Fibroblast of lung (primary cell): ENCODE results near the gene SUPT16H. TPM values are rescaled to one million over a fixed set of nuclear protein-coding genes. Genes with fewer than 3 reads are reported as not detected.

Experiments used
- DNase-seq, 2 donors: peaks; one replicate each; pipeline versions ENCODE4 v3.0.0 to v3.0.0-alpha.2; 2010; ENCODE audit warnings: low read depth in 2 of 2
- H2AFZ ChIP-seq: 2 replicates; pipeline ENCODE4 v1.5.1; 2012; ENCODE audit warnings: low read length, control low read depth, inconsistent platforms
- H3K27ac ChIP-seq: 2 replicates; pipeline ENCODE4 v1.5.1; 2011; ENCODE audit warnings: low read length, control low read depth; ENCODE audit not compliant: insufficient read depth
- H3K27me3 ChIP-seq: 2 replicates; pipeline ENCODE4 v1.5.1; 2011; ENCODE audit warnings: mild to moderate bottlenecking, low read length; ENCODE audit not compliant: control insufficient read depth, insufficient read depth
- H3K36me3 ChIP-seq: 2 replicates; pipeline ENCODE4 v1.5.1; 2011; ENCODE audit warnings: low read length; ENCODE audit not compliant: control insufficient read depth, insufficient read depth
- H3K4me1 ChIP-seq: 2 replicates; pipeline ENCODE4 v1.5.1; 2011; ENCODE audit warnings: low read length; ENCODE audit not compliant: control insufficient read depth, insufficient read depth; ENCODE audit errors: extremely low read depth
- H3K4me2 ChIP-seq: 2 replicates; pipeline ENCODE4 v1.5.1; 2011; ENCODE audit warnings: low read length, control low read depth; ENCODE audit not compliant: insufficient read depth; ENCODE audit errors: extremely low read depth
- H3K4me3 ChIP-seq, 4 experiments: fragments of 200-600 bp in 1 of 4; sonication (generic) in 1 of 4; replicated peaks in 1 of 4; 2 replicates each; pipeline ENCODE4 v1.5.1; 2011 to 2016; ENCODE audit warnings: low read length in 4 of 4, low read depth in 3 of 4, mild to moderate bottlenecking in 3 of 4, control low read depth in 2 of 4, inconsistent platforms in 1 of 4, mixed read lengths in 1 of 4; ENCODE audit not compliant: insufficient read depth in 1 of 4; ENCODE audit errors: control extremely low read depth in 1 of 4
- H3K79me2 ChIP-seq: 2 replicates; pipeline ENCODE4 v1.5.1; 2012; ENCODE audit warnings: mild to moderate bottlenecking, low read length, inconsistent platforms; ENCODE audit not compliant: control insufficient read depth, insufficient read depth
- H3K9ac ChIP-seq: 2 replicates; pipeline ENCODE4 v1.5.1; 2011; ENCODE audit warnings: mild to moderate bottlenecking, low read length, control low read depth; ENCODE audit not compliant: insufficient read depth
- H3K9me3 ChIP-seq: 2 replicates; pipeline ENCODE4 v1.5.1; 2012; ENCODE audit warnings: low read depth, low read length; ENCODE audit not compliant: control insufficient read depth, insufficient read depth
- H4K20me1 ChIP-seq: 2 replicates; pipeline ENCODE4 v1.5.1; 2011; ENCODE audit warnings: low read length; ENCODE audit not compliant: control insufficient read depth, insufficient read depth; ENCODE audit errors: extremely low read depth
- CTCF ChIP-seq, 2 donors: IDR thresholded peaks in 1 of 2; conservative IDR thresholded peaks in 1 of 2; 1 replicate in 1 of 2; 2 replicates in 1 of 2; pipeline ENCODE4 v1.5.1; 2011 to 2012; ENCODE audit warnings: low read length in 2 of 2, control low read depth in 1 of 2, inconsistent platforms in 1 of 2, low read depth in 1 of 2, mild to moderate bottlenecking in 1 of 2
- EZH2 ChIP-seq: IDR thresholded peaks from 2 replicates; pipeline ENCODE4 v1.5.1; 2012; ENCODE audit warnings: low read length, control low read depth, mild to moderate bottlenecking; ENCODE audit errors: missing control alignments
- polyA minus RNA-seq: library from RNA; depleted of rRNA, polyadenylated mRNA; stranded (reverse); fragments of >200 nt; gene quantifications from 2 replicates; pipeline ENCODE4 v1.2.3, GENCODE V29; 2011; ENCODE audit warnings: low replicate concordance
- polyA plus RNA-seq, 2 donors: library from polyadenylated mRNA; depleted of rRNA in 1 of 2; stranded (reverse) in 1 of 2; unstranded in 1 of 2; fragments of >200 nt; gene quantifications; 2 replicates each; pipeline ENCODE4 v1.2.1, GENCODE V29; 2011 to 2012; ENCODE audit warnings: missing spikeins in 1 of 2
- total RNA-seq: library from RNA; depleted of rRNA; stranded (reverse); fragments of >200 nt; gene quantifications from 2 replicates; pipeline ENCODE4 v1.2.1, GENCODE V29; 2014

SUPT16H gene
- total RNA-seq (66.1 and 69.6 TPM in 2 replicates), polyA plus RNA-seq (58.7 and 83.2 TPM in 2 replicates), polyA minus RNA-seq (24.6 and 51.8 TPM in 2 replicates)
- polyA plus RNA-seq (2012), result 53.7 and 78.7 TPM in 2 replicates

- peaks cover 47% of the 10 kb centered on the region for H3K79me2 ChIP-seq
- H3K27ac ChIP-seq, result peak within 1 kb of the TSS; percentile 88
- peak within 1 kb of the TSS; percentile 89 for H3K4me2 ChIP-seq
- H3K36me3 ChIP-seq, result peaks cover 8% of the 10 kb centered on the region
- H2AFZ ChIP-seq, result peak within 1 kb of the TSS; percentile 71
- H3K27me3 ChIP-seq, result no peaks in the 10 kb centered on the region
- H3K4me3 ChIP-seq, result peak within 1 kb of the TSS; percentile 63 to 97 (median 76)
- no peaks in the 10 kb centered on the region for H3K9me3 ChIP-seq
- H4K20me1 ChIP-seq, result no peaks in the 10 kb centered on the region
- TF ChIP-seq CTCF (conservative IDR thresholded peaks at IDR 0.05 in 1 of 2, IDR thresholded peaks at IDR 0.05 in 1 of 2; ENCODE audit: low read depth in 1 of 2, low read length in 2 of 2), result no peak
- no peak for TF ChIP-seq EZH2
- H3K9ac ChIP-seq, result peak within 1 kb of the TSS; percentile 86
- peak; percentile 95 for DNase-seq
- peaks cover 5% of the 10 kb centered on the region for H3K4me1 ChIP-seq
These were observed at the start of gene SUPT16H for GRCh38 chr14:21383848-21384493. Gene SUPT16H, minus strand, starts transcription at chr14:21384019. Its CDS starts 92 bp downstream, at chr14:21383927.

- Histone ChIP-seq H3K4me3 (no peak overlapping the region), H2AFZ (no peak overlapping the region), H3K4me1 (no peaks in the 10 kb centered on the region), H3K27me3 (no peaks in the 10 kb centered on the region), H3K27ac (no peak overlapping the region), H4K20me1 (peaks cover 2% of the 10 kb centered on the region), H3K9ac (no peak overlapping the region), H3K36me3 (peaks cover 11% of the 10 kb centered on the region), H3K79me2 (peaks cover 50% of the 10 kb centered on the region), H3K4me2 (no peak overlapping the region), H3K9me3 (no peaks in the 10 kb centered on the region)
- no peak for DNase-seq
- TF ChIP-seq EZH2, result no peak
These were observed 47.3 kb upstream of the SUPT16H start for GRCh38 chr14:21431126-21431525.

- TF ChIP-seq EZH2 (no peak), CTCF (conservative IDR thresholded peaks at IDR 0.05 in 1 of 2, IDR thresholded peaks at IDR 0.05 in 1 of 2; ENCODE audit: low read depth in 1 of 2, low read length in 2 of 2) (no peak)
- H4K20me1 ChIP-seq, result peaks cover 2% of the 10 kb centered on the region
- peaks cover 16% of the 10 kb centered on the region for H3K36me3 ChIP-seq
- no peaks in the 10 kb centered on the region for H3K27me3 ChIP-seq
- no peak overlapping the region for H2AFZ ChIP-seq
- no peak overlapping the region for H3K27ac ChIP-seq
- no peak overlapping the region for H3K4me3 ChIP-seq
- H3K4me1 ChIP-seq, result no peaks in the 10 kb centered on the region
- peaks cover 28% of the 10 kb centered on the region for H3K79me2 ChIP-seq
- H3K9me3 ChIP-seq, result no peaks in the 10 kb centered on the region
- H3K9ac ChIP-seq, result no peak overlapping the region
- no peak overlapping the region for H3K4me2 ChIP-seq
- no peak for DNase-seq
These were observed 45.1 kb upstream of the SUPT16H start for GRCh38 chr14:21428930-21429329.
